CD8-positive, alpha-beta memory T cell (primary cell): Measurements from ENCODE around the gene LTO1. TPM values are rescaled to one million over a fixed set of nuclear protein-coding genes. Genes with fewer than 3 reads are reported as not detected.
A peak's percentile ranks its signal among the peaks of the same experiment; 100 is the strongest.

Experiments
- CTCF ChIA-PET: fragments of 350-600 bp; sonication (Branson Sonifier 250); formaldehyde crosslinking; loops from one replicate; lab custom pipeline; 2021; ENCODE audit warnings: antibody characterized with exemption; lab: Charles Lee
- POLR2A ChIA-PET: fragments of 350-600 bp; sonication (Branson Sonifier 250); formaldehyde crosslinking; loops from one replicate; lab custom pipeline; 2021; ENCODE audit warnings: antibody characterized with exemption; lab: Charles Lee
- DNase-seq, 5 donors: peaks; one replicate each; pipeline versions ENCODE4 v3.0.0 to v3.0.0-alpha.2; 2020 to 2022; ENCODE audit warnings: mixed read lengths in 1 of 5
- H3K27ac ChIP-seq: one replicate; pipeline ENCODE4 v1.7.0; 2013; ENCODE audit warnings: low read depth, mild to moderate bottlenecking, low read length, moderate library complexity
- H3K27me3 ChIP-seq: 2 replicates; pipeline ENCODE4 v1.7.0; 2013; ENCODE audit warnings: low read length, mild to moderate bottlenecking; ENCODE audit not compliant: insufficient read depth, poor library complexity, severe bottlenecking
- H3K36me3 ChIP-seq: 2 replicates; pipeline ENCODE4 v1.7.0; 2013; ENCODE audit warnings: mild to moderate bottlenecking, low read length, moderate library complexity; ENCODE audit not compliant: insufficient read depth
- H3K4me1 ChIP-seq: 2 replicates; pipeline ENCODE4 v1.7.0; 2013; ENCODE audit warnings: mild to moderate bottlenecking, low read length, moderate library complexity; ENCODE audit not compliant: insufficient read depth
- H3K4me3 ChIP-seq: 2 replicates; pipeline ENCODE4 v1.7.0; 2013; ENCODE audit warnings: mild to moderate bottlenecking, low read length
- H3K9me3 ChIP-seq: 2 replicates; pipeline ENCODE4 v1.7.0; 2013; ENCODE audit warnings: mild to moderate bottlenecking, low read length
- H3K27ac Mint-ChIP-seq, 8 donors: one replicate each; pipeline ENCODE4 v1.8.0; 2020 to 2021; ENCODE audit warnings: mixed read lengths in 8 of 8, mild to moderate bottlenecking in 6 of 8, inconsistent platforms in 3 of 8, moderate library complexity in 3 of 8
- H3K27me3 Mint-ChIP-seq, 2 donors: one replicate each; pipeline ENCODE4 v1.8.0; 2020 to 2021; ENCODE audit warnings: mixed read lengths in 2 of 2, mild to moderate bottlenecking in 1 of 2, moderate library complexity in 1 of 2
- H3K36me3 Mint-ChIP-seq, 3 donors: one replicate each; pipeline ENCODE4 v1.8.0; 2020 to 2021; ENCODE audit warnings: mixed read lengths in 3 of 3, inconsistent platforms in 1 of 3, mild to moderate bottlenecking in 1 of 3
- H3K4me1 Mint-ChIP-seq, 3 donors: one replicate each; pipeline ENCODE4 v1.8.0; 2020 to 2021; ENCODE audit warnings: mixed read lengths in 3 of 3, inconsistent platforms in 1 of 3, mild to moderate bottlenecking in 1 of 3
- H3K4me3 Mint-ChIP-seq, 7 donors: one replicate each; pipeline ENCODE4 v1.8.0; 2020 to 2021; ENCODE audit warnings: mixed read lengths in 7 of 7, mild to moderate bottlenecking in 6 of 7, moderate library complexity in 4 of 7, inconsistent platforms in 2 of 7
- H3K9me3 Mint-ChIP-seq, 5 donors: one replicate each; pipeline ENCODE4 v1.8.0; 2020 to 2022; ENCODE audit warnings: mixed read lengths in 5 of 5, mild to moderate bottlenecking in 3 of 5, moderate library complexity in 2 of 5, inconsistent platforms in 1 of 5
- polyA plus RNA-seq: library from polyadenylated mRNA; unstranded; fragments of 300-500 nt; fragmentation: Illumina TruSeq; gene quantifications from one replicate; pipeline ENCODE4 v1.2.3, GENCODE V29; 2021
- total RNA-seq, 2 experiments: library from RNA; stranded (reverse); gene quantifications; one replicate each; pipeline ENCODE4 v1.2.3, GENCODE V29; 2021

LTO1 gene
- total and polyA plus RNA-seq, 3 experiments from 2014 or later, result 15.8 to 25.0 (median 24.8) TPM

- no peaks in the 10 kb centered on the region for H3K27me3 ChIP-seq
- H3K4me1 ChIP-seq, result peaks cover 4% of the 10 kb centered on the region
- ChIA-PET POLR2A (no interaction called here), CTCF (interaction anchor here (1.4 kb wide), 1 partner anchor 12 kb away, joined by 5 read pairs; no protein-coding TSS in a partner anchor)
- H3K4me3 ChIP-seq, result no peak overlapping the region
- Mint-ChIP-seq H3K27ac (peak overlapping the region in 1 of 8 donors; percentile 79), H3K27me3 (peaks cover 12 to 13% of the 10 kb centered on the region in 2 donors), H3K4me3 (no peak overlapping the region), H3K9me3 (no peaks in the 10 kb centered on the region), H3K4me1 (peaks cover 5 to 8% (median 7%) of the 10 kb centered on the region in 3 donors), H3K36me3 (no peaks in the 10 kb centered on the region)
- no peak overlapping the region for H3K27ac ChIP-seq
- DNase-seq, result no peak
- H3K36me3 ChIP-seq, result no peaks in the 10 kb centered on the region
- H3K9me3 ChIP-seq, result no peaks in the 10 kb centered on the region
Measured at GRCh38 chr11:69682681-69683326, 7.7 kb upstream of the LTO1 start.

DNA sequence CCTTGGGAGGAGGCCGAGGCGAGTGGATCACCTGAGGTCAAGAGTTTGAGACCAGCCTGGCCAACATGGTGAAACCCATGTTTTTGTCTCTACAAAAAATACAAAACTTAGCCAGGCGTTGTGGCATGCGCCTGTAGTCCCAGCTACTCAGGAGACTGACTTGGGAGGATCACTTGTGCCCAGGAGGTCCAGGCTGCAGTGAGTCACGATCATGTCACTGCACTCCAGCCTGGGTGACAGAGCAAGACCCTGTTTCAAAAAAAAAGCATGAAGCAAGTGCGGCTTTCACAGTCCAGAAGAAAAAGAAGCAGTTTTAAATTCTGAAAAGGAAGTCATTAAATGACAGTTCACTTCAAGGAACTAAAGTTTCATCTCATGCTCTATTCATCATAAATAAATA lies 7.1 kb upstream of the LTO1 start:
- ChIA-PET POLR2A (no interaction called here), CTCF (interaction anchor here (1.4 kb wide), 1 partner anchor 12 kb away, joined by 5 read pairs; no protein-coding TSS in a partner anchor)
- H3K4me1 Mint-ChIP-seq, result peaks cover 5 to 8% (median 7%) of the 10 kb centered on the region in 3 donors
- peaks cover 7 to 9% of the 10 kb centered on the region in 2 donors for H3K27me3 Mint-ChIP-seq
- no peaks in the 10 kb centered on the region for H3K36me3 ChIP-seq
- no peak overlapping the region for H3K4me3 Mint-ChIP-seq
- DNase-seq, result no peak
- H3K4me3 ChIP-seq, result no peak overlapping the region
- no peaks in the 10 kb centered on the region for H3K27me3 ChIP-seq
- no peaks in the 10 kb centered on the region for H3K36me3 Mint-ChIP-seq
- H3K27ac Mint-ChIP-seq, result peak overlapping the region in 1 of 8 donors; percentile 79
- H3K4me1 ChIP-seq, result peaks cover 4% of the 10 kb centered on the region
- no peaks in the 10 kb centered on the region for H3K9me3 ChIP-seq
- no peaks in the 10 kb centered on the region for H3K9me3 Mint-ChIP-seq
- H3K27ac ChIP-seq, result no peak overlapping the region

- H3K4me3 ChIP-seq, result no peak overlapping the region
- no peaks in the 10 kb centered on the region for H3K9me3 ChIP-seq
- DNase-seq, result no peak
- POLR2A ChIA-PET, result no interaction called here
- Mint-ChIP-seq H3K9me3 (no peaks in the 10 kb centered on the region), H3K4me3 (no peak overlapping the region), H3K4me1 (peaks cover 2 to 4% (median 4%) of the 10 kb centered on the region in 3 donors), H3K36me3 (no peaks in the 10 kb centered on the region), H3K27ac (peak overlapping the region in 1 of 8 donors; percentile 79), H3K27me3 (peaks cover 4 to 9% of the 10 kb centered on the region in 2 donors)
- peaks cover 6% of the 10 kb centered on the region for H3K4me1 ChIP-seq
- no peak overlapping the region for H3K27ac ChIP-seq
- H3K36me3 ChIP-seq, result no peaks in the 10 kb centered on the region
- H3K27me3 ChIP-seq, result no peaks in the 10 kb centered on the region
- CTCF ChIA-PET, result no interaction called here
Measured at GRCh38 chr11:69680688-69681087, 5.5 kb upstream of the LTO1 start.

DNA sequence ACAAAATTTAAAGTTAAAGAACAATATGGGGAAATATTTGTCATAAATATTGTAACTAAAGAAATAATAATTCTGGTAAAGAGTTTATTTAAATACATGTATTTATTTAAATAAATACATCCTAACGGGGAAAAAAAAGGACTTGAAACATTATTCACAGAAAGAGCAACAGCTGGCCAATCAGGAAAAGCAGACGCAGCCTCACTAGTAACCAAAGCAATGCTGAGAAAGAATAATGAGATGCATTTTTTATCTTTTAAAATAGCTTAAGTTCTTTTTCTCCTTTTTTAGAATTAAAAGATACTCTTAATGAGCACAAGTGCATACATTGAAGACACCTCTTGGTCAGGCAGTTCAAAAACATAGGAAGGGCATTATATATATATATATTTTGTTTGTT lies 2.6 kb upstream of the LTO1 start:
- no peak overlapping the region for H3K27ac Mint-ChIP-seq
- Histone ChIP-seq H3K9me3 (no peaks in the 10 kb centered on the region), H3K4me3 (no peak overlapping the region), H3K27ac (no peak overlapping the region), H3K36me3 (no peaks in the 10 kb centered on the region), H3K27me3 (no peaks in the 10 kb centered on the region), H3K4me1 (peaks cover 23% of the 10 kb centered on the region)
- peaks cover 0 to 11% (median 3%) of the 10 kb centered on the region in 3 donors for H3K36me3 Mint-ChIP-seq
- ChIA-PET POLR2A (no interaction called here), CTCF (interaction anchor here (2.3 kb wide), 1 partner anchor 8 kb away, joined by 10 read pairs; no protein-coding TSS in a partner anchor)
- H3K9me3 Mint-ChIP-seq, result no peaks in the 10 kb centered on the region
- no peak for DNase-seq
- H3K27me3 Mint-ChIP-seq, result peaks cover 0 to 2% of the 10 kb centered on the region in 2 donors
- no peak overlapping the region for H3K4me3 Mint-ChIP-seq
- H3K4me1 Mint-ChIP-seq, result peaks cover 16 to 23% (median 22%) of the 10 kb centered on the region in 3 donors

DNA sequence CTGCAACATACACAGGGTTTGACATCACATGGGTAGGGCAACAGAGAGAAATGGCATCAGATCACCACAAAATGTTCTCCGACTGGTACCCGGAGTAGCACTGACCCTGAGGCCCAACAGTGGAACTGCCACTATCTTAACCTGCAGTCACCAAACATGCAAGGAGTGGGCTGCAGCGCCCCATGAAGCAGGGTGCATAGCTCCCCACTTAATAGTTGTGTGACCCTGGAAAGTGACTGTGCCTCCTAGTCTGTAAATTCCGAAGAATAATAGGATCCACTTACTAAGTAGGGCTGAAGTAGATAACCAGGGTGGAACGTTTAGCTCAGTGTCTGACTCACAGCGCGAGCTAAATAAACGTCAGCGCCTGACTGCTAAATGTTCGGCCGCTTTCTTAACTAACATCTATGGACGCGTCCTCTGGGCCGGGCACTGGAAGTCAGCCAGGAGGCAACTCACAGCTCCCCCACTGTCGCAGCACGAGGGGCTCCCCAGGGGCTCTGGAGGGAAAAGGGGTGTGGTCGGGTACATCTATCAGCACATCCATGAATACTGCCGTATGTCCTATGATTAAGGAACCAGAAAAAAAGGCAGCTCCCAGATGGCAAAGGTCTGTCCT lies 777 bp downstream of the LTO1 start:
- Mint-ChIP-seq H3K27ac (peak overlapping the region; percentile 76 to 98 (median 95)), H3K9me3 (no peaks in the 10 kb centered on the region), H3K4me1 (peaks cover 29 to 46% (median 44%) of the 10 kb centered on the region in 3 donors), H3K4me3 (peak overlapping the region; percentile 89 to 98 (median 94)), H3K27me3 (peaks cover 0 to 2% of the 10 kb centered on the region in 2 donors), H3K36me3 (peaks cover 0 to 43% (median 8%) of the 10 kb centered on the region in 3 donors)
- peak overlapping the region; percentile 85 for H3K27ac ChIP-seq
- peak in 1 of 5 donors; percentile 2 for DNase-seq
- no peaks in the 10 kb centered on the region for H3K27me3 ChIP-seq
- H3K4me3 ChIP-seq, result peak overlapping the region; percentile 93
- peaks cover 28% of the 10 kb centered on the region for H3K4me1 ChIP-seq
- H3K9me3 ChIP-seq, result no peaks in the 10 kb centered on the region
- CTCF ChIA-PET, result interaction anchor here (1.0 to 1.7 kb wide), 8 partner anchors 10 to 575 kb away, joined by 3 to 4 read pairs (median 3); no protein-coding TSS in a partner anchor
- POLR2A ChIA-PET, result interaction anchor here (0.5 to 1.6 kb wide), 3 partner anchors 9 to 529 kb away, joined by 3 to 4 read pairs (median 3); partner anchors contain the start of gene FADD
- H3K36me3 ChIP-seq, result peaks cover 19% of the 10 kb centered on the region

DNA sequence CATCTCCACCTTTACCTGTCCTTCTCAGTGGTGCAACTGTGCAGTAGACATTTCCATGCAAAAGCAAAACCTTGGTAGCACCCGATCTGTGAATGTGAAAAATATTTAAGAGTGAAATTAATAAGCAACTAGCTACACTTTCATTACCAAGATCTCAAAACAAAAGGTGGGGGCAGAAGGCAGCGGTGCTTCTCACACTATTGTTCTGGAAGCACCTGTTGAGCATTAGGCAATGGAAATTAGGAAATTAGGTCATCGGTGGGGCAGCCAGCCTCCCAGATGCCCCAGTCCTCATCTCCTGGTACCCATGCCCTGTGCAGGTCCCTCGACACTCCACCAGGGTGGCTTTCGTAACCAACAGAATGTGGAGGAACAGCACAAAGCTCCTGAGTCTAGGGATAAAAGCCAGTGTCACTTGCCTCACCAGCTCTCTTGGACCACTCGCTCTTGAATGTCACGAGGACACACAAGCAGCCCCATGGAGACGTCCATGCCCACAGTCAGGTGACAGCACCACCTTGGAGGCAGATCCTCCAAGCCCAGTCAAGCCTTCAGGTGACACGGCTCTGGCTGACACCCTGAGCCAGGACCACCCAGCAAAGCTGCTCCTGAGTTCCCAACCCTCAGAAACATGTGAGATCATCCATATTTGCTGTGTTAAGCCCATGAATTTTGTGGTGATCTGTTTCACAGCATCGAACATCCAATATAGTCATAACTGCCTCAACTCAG lies 3.3 kb downstream of the LTO1 start:
- Mint-ChIP-seq H3K9me3 (no peaks in the 10 kb centered on the region), H3K27me3 (no peaks in the 10 kb centered on the region), H3K36me3 (peaks cover 0 to 67% (median 13%) of the 10 kb centered on the region in 3 donors), H3K4me1 (peaks cover 29 to 49% (median 48%) of the 10 kb centered on the region in 3 donors), H3K4me3 (peak overlapping the region in 1 of 7 donors; percentile 76), H3K27ac (peak overlapping the region in 2 of 8 donors; percentile 90 to 94)
- H3K27me3 ChIP-seq, result no peaks in the 10 kb centered on the region
- ChIA-PET POLR2A (no interaction called here), CTCF (interaction anchor here (1.2 to 3.1 kb wide), 2 partner anchors 12 to 13 kb away, joined by 3 to 15 read pairs; no protein-coding TSS in a partner anchor)
- H3K4me3 ChIP-seq, result no peak overlapping the region
- no peaks in the 10 kb centered on the region for H3K9me3 ChIP-seq
- no peak for DNase-seq
- H3K27ac ChIP-seq, result no peak overlapping the region
- peaks cover 28% of the 10 kb centered on the region for H3K4me1 ChIP-seq
- peaks cover 25% of the 10 kb centered on the region for H3K36me3 ChIP-seq

DNA sequence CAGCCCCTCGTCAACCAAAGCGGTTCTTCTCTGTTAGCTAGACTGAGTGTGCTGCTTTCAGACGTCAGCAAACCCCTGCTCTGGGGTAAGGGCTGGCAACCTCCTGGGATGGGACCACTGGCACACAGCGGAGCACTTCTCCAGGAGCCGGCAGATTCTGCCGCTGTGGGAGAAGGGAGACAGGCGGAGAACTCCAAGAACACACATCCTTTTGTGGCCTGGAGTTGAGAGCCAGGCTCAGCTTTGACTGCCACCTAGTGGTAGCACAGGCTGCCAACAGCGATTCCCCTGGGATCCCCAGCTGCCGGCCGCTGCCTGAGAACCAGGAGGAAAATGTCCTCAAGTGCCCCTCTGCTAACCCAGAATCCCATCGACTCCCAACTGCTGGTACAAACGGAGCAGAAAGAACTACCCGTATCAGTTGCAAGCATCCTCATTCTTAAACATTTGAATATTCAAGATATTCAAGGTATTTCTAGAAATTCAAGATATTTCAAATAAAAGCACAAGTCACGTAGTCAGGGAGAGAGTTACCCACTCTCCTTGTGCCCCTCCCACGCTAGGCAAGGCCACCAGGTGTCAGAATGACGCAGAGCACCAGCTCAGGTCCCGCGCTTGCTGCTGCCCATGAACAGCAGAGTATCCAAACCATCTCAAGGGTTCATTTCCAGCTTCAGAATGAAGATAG lies 4.9 kb downstream of the LTO1 start:
- peaks cover 22% of the 10 kb centered on the region for H3K4me1 ChIP-seq
- peak overlapping the region in 7 of 8 donors; percentile 17 to 77 (median 64) for H3K27ac Mint-ChIP-seq
- H3K27me3 Mint-ChIP-seq, result no peaks in the 10 kb centered on the region
- peaks cover 28 to 48% (median 46%) of the 10 kb centered on the region in 3 donors for H3K4me1 Mint-ChIP-seq
- H3K27ac ChIP-seq, result no peak overlapping the region
- no peaks in the 10 kb centered on the region for H3K9me3 Mint-ChIP-seq
- H3K27me3 ChIP-seq, result no peaks in the 10 kb centered on the region
- H3K36me3 ChIP-seq, result peaks cover 30% of the 10 kb centered on the region
- H3K36me3 Mint-ChIP-seq, result peaks cover 0 to 81% (median 13%) of the 10 kb centered on the region in 3 donors
- ChIA-PET CTCF (interaction anchor here (0.6 to 3.1 kb wide), 14 partner anchors 8 to 570 kb away, joined by 3 to 15 read pairs (median 3); no protein-coding TSS in a partner anchor), POLR2A (no interaction called here)
- H3K4me3 ChIP-seq, result no peak overlapping the region
- peak overlapping the region in 1 of 7 donors; percentile 62 for H3K4me3 Mint-ChIP-seq
- DNase-seq, result peak; percentile 36 to 71 (median 42)
- H3K9me3 ChIP-seq, result no peaks in the 10 kb centered on the region
